Prostate gland (tissue), 1 donor: ENCODE measurements around the gene IMMP2L.

Source experiments
- POLR2A ChIP-seq: fragments of 450-650 bp; IDR thresholded peaks from one replicate; pipeline ENCODE4 v1.6.1; 2016; ENCODE audit warnings: antibody characterized with exemption, mild to moderate bottlenecking
- POLR2AphosphoS5 ChIP-seq: sonication (generic); formaldehyde crosslinking; IDR thresholded peaks from one replicate; pipeline ENCODE4 v1.6.1; 2017; ENCODE audit warnings: antibody characterized with exemption

- TF ChIP-seq POLR2A (no peak), POLR2AphosphoS5 (no peak)
These were observed 520.7 kb downstream of the IMMP2L start for GRCh38 chr7:111041577-111041976.
